Caki2 (cell line): ENCODE measurements around the gene ABCA7. TPM values are rescaled to one million over a fixed set of nuclear protein-coding genes. Genes with fewer than 3 reads are reported as not detected.

ENCODE experiments used
- DNase-seq: peaks from one replicate; pipeline ENCODE4 v3.0.0-alpha.2; 2015; ENCODE audit warnings: low read depth
- in situ Hi-C: cut with HindIII; loops from 2 replicates; pipeline ENCODE4 v1.10.0; 2016; ENCODE audit warnings: low sequenced_read_pairs, low pct_unique_long_range_greater_than_20kb, mixed read lengths
- total RNA-seq: library from RNA; depleted of rRNA; stranded (reverse); fragments of >200 nt; shearing (Covaris generic); gene quantifications from 2 replicates; pipeline ENCODE4 v1.2.3, GENCODE V29; 2014; ENCODE audit warnings: low replicate concordance

The ABCA7 gene
- total RNA-seq, 1 experiment from 2014 or later, result 32.1 TPM

- no peak for DNase-seq
- in situ Hi-C loops, result no loop called here
Observed at GRCh38 chr19:1000591-1001537, 39.0 kb upstream of the ABCA7 start.

GRCh38 chr19:1001538-1002166 is 38.3 kb upstream of the ABCA7 start:
- in situ Hi-C loops, result no loop called here

GRCh38 chr19:1002600-1002999 is 37.3 kb upstream of the ABCA7 start:
- in situ Hi-C loops, result no loop called here

More at GRCh38 chr19:1001538-1002166, 38.3 kb upstream of the ABCA7 start:
- no peak for DNase-seq

GRCh38 chr19:1003283-1003682 is 36.6 kb upstream of the ABCA7 start:
- DNase-seq, result no peak
- in situ Hi-C loops, result no loop called here

More at GRCh38 chr19:1002600-1002999, 37.3 kb upstream of the ABCA7 start:
- no peak for DNase-seq

DNA sequence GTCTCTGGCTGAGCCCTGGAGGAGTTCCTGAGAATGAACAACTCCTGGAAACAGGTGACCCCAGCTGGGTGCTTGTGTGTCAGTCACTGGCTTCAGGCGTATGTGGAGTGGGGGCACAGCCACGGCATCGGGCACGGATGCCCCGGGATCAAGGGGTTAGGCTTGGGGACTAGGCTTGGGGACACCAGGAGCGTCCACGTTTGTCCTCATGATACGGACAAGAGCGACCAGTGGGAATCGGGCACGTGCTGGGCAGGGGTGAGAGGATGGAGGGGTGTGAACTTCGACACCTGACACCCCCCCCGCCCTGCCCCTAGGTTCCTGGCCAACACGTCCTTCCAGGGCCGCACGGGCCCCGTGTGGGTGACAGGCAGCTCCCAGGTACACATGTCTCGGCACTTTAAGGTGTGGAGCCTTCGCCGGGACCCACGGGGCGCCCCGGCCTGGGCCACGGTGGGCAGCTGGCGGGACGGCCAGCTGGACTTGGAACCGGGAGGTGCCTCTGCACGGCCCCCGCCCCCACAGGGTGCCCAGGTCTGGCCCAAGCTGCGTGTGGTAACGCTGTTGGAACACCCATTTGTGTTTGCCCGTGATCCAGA is 35.6 kb upstream of the ABCA7 start:
- in situ Hi-C loops, result no loop called here

DNA sequence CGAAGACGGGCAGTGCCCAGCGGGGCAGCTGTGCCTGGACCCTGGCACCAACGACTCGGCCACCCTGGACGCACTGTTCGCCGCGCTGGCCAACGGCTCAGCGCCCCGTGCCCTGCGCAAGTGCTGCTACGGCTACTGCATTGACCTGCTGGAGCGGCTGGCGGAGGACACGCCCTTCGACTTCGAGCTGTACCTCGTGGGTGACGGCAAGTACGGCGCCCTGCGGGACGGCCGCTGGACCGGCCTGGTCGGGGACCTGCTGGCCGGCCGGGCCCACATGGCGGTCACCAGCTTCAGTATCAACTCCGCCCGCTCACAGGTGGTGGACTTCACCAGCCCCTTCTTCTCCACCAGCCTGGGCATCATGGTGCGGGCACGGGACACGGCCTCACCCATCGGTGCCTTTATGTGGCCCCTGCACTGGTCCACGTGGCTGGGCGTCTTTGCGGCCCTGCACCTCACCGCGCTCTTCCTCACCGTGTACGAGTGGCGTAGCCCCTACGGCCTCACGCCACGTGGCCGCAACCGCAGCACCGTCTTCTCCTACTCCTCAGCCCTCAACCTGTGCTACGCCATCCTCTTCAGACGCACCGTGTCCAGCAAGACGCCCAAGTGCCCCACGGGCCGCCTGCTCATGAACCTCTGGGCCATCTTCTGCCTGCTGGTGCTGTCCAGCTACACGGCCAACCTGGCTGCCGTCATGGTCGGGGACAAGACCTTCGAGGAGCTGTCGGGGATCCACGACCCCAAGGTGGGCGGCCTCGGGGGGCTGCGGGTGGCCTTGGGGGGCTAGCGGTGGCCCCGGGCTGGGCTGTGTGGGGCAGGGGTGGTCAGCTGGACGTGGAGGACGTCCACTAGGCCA is 34.9 kb upstream of the ABCA7 start:
- in situ Hi-C loops, result no loop called here
- DNase-seq, result no peak

More for the DNA sequence above, 35.6 kb upstream of the ABCA7 start:
- no peak for DNase-seq

DNA sequence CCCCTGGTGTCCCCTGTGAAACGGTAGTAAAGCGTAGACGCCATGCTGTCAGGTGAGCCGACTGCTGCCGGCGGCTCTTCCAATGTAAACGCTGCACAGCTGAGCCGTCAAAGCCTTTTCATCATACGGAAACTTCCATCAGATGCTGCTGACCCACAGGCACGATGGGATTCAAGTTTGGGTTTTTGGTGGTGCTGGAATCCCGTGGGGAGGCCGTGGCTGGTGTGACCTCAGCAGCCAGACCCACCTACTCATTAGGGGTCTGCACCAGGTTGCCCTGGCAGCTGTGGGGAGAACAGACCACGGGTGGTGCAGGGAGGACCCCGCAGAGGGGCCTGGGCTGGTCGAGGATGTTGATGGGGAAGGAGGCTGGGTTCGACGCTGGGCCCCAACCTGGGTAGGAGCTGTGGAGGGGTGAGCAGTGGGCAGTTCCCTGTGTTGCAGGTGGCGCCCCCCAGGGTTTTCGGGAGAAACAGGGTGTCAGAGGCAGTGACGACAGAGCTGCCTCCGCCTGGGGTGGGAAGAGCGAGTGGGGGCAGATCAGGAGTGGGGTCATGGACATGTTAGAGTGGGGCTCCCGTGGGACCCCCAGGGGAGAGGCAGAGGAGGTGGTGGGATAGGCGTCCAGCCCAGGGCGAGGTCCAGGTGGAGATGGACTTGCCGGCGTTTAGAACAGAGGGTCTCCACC is 33.1 kb upstream of the ABCA7 start:
- no peak for DNase-seq
- in situ Hi-C loops, result no loop called here

- DNase-seq, result no peak
- in situ Hi-C loops, result no loop called here
Observed at GRCh38 chr19:1007399-1008251, 32.3 kb upstream of the ABCA7 start.

DNA sequence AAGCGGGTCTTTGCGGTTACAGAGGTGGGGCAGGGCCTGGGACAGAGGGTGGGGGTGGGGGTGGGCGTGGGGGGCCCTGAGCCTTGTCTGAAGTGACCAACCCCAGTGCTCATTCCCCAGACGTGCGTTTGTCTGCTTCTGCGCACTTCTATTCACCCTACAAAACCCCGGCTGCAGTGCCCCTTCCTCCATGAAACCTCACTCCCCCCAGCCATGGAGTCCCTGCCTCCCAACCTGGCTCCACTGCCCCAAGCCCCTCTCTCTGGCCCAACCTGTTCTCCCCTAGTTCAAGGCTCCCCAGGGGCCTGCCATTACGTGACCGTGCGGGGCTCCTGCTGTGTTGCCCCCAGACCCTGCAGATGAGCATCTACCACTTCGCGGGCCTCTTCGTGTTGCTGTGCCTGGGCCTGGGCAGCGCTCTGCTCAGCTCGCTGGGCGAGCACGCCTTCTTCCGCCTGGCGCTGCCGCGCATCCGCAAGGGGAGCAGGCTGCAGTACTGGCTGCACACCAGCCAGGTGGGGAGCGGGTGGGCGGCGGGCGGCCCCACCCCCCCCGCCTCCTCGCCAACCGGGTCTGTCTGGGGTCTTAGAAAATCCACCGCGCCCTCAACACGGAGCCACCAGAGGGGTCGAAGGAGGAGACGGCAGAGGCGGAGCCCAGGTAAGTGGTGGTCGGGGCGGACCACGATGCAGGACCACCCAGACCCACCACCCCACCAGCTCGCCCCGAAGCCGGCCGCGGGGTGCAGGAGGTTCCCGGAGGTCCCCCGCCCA is 31.5 kb upstream of the ABCA7 start:
- no peak for DNase-seq
- in situ Hi-C loops, result no loop called here

DNA sequence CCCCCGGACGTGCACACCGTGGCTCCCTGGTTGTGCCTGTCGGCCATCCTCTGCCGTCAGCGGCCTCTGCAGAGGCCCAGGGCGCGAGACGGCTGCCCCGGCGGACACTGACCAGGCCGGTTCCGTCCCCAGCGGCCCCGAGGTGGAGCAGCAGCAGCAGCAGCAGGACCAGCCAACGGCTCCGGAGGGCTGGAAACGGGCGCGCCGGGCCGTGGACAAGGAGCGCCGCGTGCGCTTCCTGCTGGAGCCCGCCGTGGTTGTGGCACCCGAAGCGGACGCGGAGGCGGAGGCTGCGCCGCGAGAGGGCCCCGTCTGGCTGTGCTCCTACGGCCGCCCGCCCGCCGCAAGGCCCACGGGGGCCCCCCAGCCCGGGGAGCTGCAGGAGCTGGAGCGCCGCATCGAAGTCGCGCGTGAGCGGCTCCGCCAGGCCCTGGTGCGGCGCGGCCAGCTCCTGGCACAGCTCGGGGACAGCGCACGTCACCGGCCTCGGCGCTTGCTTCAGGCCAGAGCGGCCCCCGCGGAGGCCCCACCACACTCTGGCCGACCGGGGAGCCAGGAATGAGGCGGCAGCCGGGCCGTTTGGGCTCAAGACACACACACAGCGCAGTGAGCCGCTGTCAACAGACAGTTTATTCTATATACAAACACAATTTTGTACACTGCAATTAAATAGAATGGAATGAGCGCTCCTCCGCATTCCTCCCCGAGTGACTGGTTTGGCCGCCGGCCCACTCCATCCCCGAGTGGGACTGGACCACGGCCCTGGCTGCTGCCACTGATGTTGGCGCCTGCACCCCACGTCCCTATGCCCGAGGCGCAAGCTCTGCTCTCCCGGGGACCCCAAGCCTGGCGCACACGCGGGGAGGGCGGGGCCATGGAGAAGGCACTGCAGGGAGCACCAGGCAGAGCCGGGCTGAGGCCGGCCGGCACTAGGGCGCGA is 30.6 kb upstream of the ABCA7 start:
- DNase-seq, result no peak
- in situ Hi-C loops, result no loop called here

DNA sequence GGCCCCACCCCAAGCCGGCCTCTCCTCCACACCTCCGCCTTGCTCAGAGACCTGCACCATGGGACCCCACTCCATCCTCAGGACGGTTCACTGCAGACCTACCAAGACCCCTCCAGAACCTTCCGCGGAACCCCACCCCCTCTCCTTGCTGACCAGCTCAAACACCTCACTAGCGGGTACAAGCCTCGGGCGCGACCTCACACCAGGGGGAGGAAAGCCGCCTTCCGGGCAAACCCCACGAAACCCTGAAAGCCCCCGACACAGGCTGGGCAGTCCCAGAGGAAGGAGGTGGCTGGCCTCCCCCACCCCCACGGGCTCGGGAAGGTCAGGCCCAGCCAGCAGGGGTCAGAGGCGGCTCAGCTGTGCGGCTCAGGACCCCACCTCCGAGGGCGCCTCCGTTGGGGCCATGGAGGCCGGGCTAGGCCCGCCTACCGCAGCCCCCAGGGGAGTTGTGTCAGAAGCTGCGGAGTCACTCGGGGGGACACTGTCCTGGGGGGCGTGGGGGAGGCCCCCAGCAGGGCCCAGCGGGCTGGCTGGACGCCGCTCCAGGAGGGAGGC is 29.8 kb upstream of the ABCA7 start:
- in situ Hi-C loops, result no loop called here
- no peak for DNase-seq

DNA sequence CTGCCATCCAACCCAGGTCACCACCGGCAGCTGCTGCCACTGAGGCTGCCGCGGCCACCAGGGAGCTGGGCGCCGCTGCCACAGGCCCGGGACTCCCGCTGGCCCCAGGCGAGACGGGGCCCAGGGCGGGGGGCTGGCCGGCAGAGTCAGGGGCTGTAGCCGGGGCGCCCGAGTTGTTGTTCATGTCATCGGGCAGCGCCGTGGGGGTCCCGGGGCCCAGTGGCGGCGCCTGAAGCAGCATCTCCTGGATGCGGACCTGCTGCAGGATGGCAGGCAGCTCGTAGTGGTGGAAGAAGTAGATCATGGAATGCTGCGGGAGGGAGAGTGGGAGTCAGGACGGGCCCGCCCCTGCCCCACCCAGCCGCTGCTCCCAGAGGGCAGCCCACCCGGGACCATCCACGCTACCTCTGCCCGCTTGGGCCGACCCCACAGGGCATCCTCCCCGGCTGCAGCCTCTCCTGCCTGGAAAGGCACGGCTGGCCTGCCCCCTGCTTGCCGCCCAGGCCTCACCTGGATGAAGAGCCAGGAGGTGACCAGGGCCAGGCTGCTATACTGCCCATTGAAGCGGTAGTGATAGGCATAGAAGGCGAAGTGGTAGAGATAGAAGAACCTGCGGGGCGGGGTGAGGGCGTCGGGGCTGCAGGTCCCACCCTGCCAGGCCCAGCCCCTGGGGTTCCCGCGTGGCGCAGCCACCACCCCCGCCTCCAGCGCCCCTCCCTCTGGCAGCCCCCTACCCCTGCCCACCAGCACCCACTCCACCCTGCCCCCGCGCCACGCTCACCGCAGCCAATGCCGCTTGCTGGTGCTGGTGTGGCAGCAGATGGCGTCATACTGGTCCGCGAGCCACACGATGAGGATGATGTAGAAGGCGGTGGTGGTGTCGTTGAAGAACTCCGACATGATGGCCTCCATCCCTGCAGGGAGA is 29.1 kb upstream of the ABCA7 start:
- in situ Hi-C loops, result no loop called here
- DNase-seq, result no peak

DNA sequence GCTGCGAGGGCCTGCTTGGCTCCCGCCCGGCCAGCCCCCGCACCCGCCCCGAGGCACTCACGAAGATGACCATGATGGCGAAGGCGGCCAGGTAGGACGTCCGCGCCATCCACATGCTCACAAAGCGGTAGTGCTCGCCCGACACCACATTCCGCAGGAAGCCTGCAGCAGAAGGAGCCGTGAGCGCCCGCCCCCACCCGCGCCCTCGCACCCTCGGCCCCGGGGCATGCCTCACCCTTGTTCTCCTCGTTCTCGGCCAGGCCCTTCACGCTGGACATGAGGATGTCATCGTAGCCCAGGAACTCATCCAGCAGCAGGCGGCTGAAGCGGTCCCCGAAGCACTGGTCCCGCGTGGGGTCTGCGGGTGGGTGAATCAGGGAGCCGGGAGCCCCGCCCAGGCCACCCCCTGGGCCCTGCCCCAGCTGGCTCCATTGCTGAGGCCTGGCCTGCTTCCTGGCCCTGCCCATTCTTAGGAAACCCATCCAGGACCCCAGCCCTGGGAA is 28.0 kb upstream of the ABCA7 start:
- in situ Hi-C loops, result no loop called here

GRCh38 chr19:1012334-1012733 is 27.6 kb upstream of the ABCA7 start:
- in situ Hi-C loops, result no loop called here
- no peak for DNase-seq

More for the DNA sequence above, 28.0 kb upstream of the ABCA7 start:
- no peak for DNase-seq
